Effector CD8-positive, alpha-beta T cell (primary cell): ENCODE measurements around the gene CEPT1.
"Not testable (repeated sequence)": the region's sequence is repeated elsewhere in the genome, so short reads cannot be mapped to it uniquely, and the experiment has no call there.

Experiments
- DNase-seq: peaks from one replicate; lab custom pipeline; 2025; lab: John Stamatoyannopoulos, UW

CEPT1 gene

DNA sequence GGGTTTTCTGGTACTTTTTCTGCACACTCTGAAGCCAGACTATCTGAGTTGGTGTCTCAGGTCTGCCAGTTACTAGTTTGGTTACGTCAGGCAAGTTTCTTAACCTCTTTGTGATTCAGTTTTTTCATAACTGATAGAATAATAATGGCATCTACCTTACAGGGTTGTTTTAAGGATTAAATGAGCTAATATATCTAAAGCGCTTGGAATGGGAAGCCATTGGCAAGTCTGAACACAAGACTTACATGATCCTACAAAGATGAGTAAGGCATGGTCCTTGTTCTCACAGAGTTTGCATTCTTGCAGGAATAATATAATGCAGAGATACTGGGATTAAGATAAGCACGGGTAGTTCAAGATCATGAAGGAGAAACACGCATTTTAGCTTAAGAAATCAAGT, 69.6 kb downstream of the CEPT1 start:
- DNase-seq: no peak

DNA sequence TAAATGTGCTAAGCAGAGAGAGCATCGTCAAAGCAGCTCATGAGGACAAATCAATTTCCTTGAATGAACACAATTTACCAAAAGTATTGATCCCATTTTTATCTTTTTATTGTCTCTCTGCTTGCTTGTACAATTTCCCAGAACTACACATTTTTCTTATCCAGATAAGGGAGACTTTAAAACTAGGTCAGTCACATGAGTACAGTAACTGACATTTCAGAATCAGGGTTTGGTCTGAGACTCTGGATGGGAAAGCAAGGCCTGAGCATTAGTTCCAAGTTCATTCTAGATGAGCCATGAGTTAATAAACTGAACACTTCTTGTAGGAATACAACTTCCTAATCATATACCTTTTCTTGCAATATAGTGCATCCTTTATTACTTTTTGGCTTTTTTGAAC, 71.9 kb downstream of the CEPT1 start:
- DNase-seq: no peak

DNA sequence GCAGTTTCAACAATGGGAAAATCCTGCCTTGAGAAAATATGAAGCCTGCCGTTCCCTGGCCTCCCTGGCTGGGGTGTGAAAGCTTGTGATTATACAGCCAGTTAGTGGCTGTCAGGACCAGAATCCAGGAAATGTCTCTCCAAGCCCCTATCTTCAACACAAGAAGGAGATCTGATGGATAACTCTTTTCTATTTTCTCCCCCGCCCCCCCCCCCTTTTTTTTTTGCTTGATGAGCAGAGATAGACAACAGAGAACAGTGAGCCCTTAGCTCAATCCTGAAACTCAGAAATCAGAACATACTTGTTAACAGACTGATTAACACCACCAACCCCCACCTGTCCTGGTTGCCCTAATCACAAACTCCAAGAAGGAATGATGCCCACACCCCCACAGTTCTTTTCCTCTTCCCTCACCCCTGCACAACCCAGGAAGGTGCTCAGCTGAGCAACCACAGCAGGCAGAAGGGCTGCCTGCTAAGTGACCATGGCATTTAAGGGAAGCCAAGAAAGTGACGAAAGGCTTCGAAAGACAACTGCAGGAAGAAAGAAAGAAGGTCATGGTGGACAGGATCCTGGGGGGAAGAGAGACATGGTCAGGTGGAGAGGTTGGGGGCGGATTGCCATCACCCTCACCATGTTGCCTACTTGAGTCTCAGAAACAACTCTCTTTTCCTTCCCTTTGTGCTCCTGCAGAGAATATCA, 72.8 kb downstream of the CEPT1 start:
- no peak for DNase-seq

DNA sequence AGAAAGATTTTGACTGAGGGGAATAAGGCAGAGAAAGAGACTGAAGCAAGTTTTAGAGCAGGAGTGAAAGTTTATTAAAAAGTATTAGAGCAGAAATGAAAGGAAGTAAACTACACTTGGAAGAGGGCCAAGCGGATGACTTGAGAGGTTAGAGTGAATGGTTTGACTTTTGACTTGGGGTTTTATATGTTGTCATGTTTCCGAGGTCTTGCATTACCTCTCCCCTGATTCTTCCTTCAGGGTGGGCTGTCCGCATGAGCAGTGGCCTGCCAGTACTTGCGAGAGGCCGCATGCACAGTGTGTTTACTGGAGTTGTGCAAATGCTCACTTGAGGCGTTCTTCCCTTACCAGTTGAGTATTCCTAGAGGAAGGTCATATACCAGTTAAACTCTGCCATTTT, 73.4 kb downstream of the CEPT1 start:
- no peak for DNase-seq

DNA sequence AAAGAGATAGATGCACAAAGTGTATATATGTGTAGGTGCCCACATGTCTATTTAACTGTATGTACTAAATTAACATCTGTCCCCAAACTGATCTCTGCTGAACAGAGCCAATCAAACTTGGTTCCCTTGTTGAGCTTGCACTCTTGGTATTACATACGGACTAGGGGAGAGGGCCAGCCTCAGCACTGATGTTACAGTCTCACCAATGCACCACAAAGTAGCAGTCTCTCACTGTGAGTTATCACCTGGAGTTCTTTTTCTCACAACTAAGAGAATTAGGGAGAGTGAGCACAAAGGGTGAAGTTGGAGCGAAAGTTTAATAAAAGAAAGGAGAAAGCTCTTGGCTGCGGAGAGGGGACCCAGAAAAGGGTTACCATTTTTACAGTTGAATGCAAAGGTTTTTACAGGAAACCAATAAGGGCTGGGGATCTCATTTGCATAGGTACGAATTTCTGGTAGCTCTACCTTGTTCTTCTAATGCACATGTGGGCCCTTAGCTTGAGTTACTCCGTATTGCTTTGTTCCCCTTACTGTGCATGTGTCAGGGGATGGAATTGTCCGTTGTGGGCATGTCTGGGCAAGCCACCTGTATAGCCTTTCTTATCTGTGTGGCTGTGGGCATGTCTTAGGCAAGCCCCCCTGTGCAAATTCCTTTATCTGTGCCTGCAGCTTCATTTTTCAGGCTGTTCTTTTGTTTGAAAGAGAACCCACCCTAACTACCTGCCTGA, 74.2 kb downstream of the CEPT1 start:
- DNase-seq: no peak

DNA sequence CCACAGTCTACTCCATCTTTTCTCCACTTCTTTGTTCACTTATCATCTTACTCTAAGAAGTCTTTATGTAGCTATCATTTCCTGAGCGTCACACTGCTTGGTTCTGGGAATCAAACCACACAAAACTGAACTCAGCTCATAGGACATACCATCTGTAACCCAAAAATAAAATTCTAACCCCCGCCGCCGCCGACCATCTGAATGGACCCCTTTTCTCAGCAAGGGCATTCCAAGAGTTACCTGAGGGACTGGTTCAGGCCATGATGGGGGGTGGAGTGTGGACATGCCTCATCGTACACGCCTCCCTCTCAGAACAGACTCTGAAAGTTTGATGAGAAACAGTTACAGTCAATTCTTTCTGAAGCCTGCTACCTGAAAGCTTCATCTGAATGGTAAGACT, 74.9 kb downstream of the CEPT1 start:
- DNase-seq: peak; percentile 18

DNA sequence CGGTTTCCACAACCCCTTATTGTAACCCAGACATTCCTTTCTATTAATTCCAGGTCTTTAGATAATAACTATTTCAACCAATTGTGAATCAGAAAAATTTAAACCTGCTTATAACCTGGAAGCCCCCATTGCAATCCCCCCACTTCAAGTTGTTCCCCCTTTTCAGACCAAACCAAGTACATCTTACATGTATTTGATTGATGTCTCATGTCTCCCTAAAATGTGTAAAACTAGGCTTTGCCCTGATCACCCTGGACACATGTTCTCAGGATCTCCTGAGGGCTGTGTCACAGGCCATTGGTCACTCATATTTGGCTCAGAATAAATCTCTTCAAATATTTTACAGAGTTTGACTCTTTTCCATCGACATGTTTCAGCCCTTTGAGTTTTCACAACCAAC, 75.3 kb downstream of the CEPT1 start:
- DNase-seq: not testable (repeated sequence)

DNA sequence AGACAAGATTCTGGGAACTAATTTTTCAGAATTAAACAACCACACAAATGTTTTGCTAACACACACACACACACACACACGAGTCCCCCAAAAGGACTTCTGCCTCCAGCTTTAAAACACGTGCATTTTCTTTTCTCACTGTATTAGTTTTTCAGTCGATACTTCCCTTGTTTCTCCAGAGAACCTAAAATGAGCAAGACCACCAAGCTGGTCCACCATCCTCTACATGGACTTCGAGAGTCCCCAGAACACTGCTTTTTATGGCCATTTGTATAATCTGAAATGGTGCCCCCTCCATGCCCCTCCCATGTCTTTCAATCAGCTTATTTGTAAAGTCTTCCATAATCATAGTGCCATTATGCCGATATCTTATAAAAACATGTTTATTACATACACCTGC, 76.7 kb downstream of the CEPT1 start:
- no peak for DNase-seq

DNA sequence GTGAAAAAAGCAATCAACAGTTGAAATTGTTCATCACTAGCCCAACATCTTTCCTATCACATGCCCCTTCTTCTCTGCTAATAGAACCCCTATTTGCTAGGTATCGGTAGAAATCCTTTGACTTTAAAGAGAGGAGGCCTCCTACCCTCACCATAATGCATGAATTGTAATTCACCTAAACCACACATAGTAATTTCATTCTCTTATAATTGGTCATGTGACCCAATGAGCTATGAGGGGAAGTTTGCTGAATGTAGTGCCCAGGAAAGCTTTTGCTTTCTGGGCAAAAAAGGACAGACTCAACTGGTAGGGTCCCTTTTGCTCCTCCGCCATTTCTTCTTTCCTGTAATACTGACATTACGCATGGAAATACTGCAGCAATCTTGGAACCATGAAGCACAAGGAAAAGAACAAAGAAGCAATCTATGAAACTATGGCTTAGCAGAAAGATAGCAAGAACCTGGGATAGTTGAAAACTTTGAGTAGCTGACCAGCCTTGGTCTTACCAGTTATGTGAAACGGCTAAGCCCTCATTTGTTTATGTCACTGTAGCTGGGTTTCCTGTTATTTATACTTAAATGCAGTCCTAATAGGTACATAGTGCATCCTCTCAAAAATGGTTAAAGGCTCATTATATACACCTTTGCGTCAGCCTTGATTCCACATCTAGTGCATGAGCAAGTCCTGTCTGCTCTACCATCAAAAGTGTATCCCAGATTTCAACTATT, 77.3 kb downstream of the CEPT1 start:
- no peak for DNase-seq

DNA sequence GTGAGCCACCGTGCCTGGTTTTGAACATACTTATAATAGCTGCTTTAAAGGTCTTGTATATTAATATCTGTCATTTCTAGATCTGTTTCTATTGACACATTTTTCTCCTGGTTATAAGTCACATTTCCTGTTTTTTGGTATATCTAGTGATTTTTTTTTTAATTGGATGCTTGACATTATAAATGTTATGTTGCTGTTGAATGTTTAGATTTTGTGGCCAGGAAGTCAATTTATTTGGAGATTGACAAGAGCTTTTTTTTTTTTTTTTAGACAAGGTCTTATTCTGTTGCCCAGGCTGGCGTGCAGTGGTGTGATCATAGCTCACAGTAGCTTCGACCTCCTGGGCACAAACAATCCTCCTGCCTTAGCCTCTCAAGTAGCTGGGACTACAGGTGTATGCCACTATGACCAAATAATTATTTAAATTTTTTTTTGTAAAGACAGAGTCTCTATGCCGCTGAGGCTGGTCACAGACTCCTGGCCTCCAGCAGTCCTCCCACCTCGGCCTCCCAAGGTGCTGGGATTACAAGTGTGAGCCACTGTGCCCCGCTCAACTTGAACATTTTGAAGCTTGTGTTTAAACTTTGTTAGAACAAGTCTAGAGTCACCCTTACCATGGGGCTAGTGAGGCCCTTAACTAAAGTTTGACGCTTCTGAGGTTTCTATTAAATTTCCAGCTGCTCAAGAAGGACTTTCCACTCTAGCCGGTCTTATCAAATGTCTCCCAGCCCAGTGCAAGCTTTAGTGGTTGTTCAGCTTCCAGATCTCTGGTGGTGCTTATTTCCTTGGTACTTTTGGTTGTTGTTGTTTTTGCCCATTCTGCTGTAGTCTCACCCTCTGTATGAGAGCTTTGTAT, 78.9 kb downstream of the CEPT1 start:
- DNase-seq: no peak

DNA sequence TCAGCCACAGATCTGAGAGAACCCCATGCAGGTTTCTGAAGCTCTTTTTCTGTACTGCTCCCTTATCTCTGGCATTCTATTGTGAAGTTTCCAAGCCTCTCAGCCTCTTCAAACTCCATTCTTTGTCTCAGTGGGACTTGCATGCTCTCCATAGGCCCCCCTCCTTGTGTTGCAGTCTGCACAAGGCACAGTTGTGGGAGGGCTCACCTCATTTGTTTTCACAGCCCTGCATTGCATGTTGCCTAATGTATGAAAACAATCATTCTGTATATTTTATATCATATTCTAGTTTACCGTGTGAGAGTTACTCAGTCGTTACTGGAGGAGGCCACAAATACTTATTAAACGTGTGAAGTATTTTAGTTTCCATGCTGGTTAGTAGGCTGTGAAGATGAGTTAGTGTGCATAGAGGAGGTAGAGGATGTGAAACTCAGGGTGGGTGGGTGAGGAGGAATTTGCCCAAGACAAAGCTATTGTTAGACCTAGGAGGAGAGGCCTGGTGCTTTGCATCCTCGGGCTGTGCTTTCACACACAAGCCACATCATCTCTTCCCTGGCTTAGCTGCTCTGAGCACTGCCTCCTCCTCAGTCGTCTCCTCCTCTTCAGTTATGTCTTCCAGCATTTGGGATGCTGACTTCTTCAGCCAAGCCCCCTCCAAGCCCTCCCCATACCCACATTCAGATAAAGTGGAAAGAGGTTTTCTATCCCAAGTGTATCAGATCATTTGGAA, 79.7 kb downstream of the CEPT1 start:
- no peak for DNase-seq

DNA sequence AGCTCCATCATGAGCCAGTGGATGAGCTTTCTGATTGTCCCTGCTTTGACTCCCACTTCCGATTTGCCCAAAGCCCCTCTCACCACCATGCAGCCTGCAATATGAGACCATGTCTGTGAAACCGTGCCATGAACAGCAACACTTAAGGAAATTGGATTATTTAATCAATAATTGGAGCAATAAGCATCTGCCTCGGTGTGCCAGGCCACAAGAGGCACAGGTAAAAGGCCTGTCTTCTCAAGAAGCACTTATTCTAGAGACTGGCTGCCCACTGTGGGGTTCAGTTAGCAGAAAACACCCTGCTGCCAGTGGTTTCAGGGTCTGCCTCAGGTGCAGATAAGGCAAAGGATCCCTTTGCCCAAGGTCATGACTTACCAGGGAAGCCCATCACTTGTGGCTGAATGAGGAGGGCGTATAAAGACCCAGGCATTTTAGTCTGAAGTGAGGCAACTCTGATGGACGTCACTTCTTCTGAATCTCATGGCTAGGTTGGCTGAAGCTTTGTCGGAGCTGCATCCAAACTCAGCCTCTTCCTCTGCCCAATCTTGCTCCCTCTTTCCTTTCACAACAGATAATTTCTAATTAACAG, 80.4 kb downstream of the CEPT1 start:
- no peak for DNase-seq

DNA sequence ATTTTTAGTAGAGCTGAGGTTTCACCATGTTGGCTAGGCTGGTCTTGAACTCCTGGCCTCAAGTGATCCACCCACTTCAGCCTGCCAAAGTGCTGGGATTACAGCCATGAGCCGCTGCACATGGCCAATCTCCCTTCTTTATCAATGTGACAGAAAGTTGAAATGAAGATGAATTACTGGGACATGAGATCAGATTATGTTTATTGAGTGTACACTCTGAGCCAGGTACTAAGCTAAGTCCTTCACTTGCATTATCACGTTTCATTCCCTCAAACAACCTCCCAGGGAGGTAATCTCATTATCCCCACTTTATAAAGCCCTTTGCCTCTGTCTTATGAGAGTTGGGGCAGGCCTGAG, 81.2 kb downstream of the CEPT1 start:
- DNase-seq: no peak

DNA sequence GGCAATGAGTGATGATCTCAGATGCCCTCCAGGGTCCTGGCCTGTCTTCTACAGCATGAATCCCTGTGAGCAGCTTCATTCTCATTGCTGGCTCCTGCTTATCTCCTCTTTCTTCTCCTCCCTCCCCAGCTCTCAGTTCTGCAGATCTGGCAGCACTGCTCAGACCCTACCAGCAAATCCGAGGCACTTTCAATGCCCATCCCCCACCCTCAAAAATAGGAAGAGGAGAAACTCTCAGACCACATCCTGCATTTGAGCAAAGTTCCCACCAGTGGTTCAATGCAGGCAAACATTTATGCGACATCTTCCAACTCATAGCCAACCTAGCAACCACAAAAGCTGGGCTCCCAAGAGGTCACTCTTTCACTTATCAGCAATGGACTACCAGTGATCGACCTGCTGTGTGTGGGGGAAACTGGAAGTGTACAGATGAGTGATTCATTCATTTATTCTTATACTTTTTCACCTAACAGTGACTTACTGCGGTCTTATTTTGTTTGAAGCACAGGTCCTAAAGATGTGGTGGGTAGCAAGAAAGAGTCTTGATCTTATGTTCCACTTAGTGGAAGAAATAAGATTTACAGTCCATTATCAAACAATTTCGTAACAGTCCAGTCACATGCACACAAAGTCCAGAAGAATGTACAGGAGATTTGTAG, 81.7 kb downstream of the CEPT1 start:
- no peak for DNase-seq

DNA sequence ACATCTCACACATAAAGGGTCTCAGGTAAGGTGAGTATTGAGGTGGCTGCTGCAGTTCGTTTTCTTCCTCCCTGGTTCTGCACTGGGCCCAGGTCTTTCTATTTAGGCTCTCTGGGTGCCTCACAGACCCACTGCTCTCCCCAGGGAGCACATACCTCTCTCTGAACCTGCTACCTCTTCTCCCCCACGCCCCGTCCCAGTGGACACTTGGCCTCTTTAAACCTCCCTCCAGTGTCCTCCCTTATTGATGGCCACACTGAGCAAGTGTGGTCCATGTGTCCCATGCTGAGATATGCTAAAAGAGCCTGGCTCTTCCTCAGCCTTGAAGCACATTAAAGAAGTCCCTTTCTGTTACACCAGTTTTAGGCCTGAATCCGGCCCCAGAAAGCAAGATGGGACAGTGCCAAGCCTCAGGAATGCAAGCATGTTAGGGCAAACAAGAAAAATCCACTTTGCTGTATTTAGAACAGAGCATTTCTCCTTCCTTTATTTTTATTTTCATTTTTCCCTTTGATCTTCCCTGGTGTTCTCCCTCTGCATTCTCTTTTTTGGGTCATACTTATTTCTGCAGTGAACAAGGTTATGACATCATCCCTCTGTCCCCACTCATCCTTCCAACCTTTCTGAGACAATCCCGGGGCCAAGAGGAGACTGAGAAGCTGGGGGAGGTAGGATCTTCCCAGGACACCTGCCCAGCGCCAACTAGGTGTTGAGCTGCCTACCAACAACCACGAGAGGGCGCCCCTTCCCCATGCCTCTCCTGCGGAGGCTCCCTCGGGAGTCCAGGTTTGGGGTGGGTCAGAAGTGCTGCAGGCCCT, 82.5 kb downstream of the CEPT1 start:
- DNase-seq: peak; percentile 73

DNA sequence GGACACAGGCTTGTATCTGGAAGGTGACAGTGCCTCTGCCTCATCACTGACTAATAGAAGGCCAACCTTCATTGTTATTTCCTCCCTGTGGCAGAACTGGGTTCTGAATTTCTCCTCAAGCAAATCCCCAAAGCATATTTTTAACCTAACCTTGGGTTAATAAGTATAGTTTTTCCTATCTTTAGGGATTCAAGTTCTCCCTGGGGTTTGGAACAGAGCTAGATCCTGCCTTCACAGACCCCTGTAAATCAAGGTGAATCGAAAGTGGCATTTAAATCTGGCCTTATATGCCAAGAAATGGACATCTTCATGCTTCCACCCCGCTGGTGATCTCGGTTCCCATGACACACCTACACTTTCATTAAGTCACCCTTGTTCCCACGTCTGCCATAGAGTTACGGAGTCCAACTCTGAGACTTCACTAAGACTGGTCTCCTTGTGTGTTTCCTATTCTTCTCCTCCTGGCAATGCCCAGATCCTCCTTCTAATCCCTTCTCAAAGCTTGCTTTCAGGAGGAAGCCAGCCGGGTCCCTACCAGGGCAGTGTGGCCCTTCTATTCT, 83.2 kb downstream of the CEPT1 start:
- DNase-seq: no peak

DNA sequence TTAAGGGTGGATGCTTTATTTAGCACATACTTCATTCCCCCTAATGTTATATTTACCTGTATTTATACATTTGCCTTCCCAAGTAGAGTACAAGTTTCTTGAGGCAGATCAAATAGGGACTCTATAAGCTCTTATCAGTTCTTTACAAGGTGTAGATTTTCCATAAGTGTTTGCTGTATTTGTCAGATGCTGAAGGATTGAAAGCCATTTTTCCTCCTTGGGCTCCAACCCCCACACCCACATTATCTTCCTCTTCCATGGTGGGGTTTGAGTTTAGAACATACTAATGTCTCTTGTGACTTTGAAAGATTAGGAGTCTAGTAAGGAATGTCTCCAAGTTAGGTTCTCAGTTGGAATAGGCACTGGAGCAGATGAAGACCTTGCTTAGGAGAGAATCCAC, 85.1 kb downstream of the CEPT1 start:
- no peak for DNase-seq

DNA sequence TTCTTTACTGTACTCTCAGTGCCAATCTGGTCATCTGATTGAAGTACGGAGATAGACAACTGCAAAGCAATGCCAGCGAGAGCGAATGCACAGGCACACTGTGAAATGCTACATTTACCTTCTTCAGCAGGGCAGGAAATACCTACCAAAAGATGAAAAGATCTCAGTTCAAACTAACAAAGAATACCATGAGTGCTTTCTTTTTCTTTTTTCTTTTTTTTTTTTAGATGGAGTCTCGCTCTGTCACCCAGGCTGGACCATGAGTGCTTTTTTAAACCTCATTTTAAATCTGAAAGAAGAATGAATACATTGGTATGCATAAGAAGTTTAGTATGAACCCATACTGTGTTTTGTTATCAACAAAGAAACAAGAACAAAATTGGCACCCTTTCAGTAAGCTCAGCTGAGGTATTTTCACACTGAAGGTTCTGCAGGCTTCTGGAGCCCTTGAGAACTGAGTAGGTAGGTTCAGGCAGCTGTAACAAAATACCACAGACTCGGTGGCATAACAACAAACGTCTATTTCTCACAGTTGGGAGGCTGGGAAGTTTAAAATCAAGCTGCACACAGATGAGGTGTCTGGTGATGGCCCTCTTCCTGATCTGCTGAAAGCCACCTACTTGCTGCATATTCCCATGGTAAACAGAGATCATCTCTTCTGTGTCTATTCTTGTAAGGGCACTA, 85.8 kb downstream of the CEPT1 start:
- DNase-seq: no peak

DNA sequence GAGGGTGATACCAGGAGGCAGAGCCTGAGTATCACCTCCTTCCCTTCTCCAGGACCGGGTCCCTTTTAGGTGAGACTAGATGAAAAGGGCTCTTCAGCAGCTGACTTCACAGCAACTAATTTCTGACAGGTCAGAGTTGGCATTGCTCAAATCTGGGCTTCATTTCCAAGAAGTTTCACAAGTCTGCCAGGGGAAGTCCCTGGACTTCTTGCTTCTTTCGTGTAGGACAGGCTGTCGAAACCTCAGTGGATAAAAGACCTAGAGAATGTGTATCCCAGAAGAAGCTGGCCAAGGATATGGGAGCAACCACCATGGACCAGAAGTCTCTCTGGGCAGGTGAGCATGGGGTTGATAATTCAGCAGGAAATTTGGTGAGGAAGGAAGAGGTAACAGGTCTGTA, 87.4 kb downstream of the CEPT1 start, which contains the start of gene CHI3L2:
Gene CHI3L2, plus strand, starts transcription at position 280 of the 400 bp plus-strand sequence. Its CDS starts 17 bp downstream, at position 297.
- DNase-seq: no peak
